ENCODE data around the gene RASA1.

Gene RASA1

DNA sequence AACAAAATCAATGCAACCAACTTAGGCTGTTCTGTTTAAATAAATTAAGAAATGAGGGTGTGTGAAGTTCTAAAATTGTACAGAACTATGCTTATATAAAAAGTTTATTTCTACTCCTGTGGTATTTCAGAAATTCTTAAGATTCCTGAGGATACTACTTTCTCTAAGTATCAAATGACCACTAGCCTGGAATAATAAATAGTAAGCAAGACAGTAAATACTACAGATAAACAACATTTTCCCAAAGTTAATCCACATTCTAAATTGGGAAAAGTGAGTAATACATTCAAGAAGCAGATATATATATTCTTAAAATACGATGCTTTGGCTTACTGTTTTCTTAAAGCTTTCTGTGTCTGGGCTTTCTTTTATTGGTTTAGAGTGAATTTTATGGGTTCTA lies 115.5 kb downstream of the RASA1 start:
- Mint-ChIP-seq H3K36me3 (ENCODE audit: insufficient read depth) (peaks cover 48% of the 10 kb centered on the region), H3K27me3 (no peaks in the 10 kb centered on the region)
- ATAC-seq (replicated peaks; ENCODE audit: extremely low read depth, poor library complexity, severe bottlenecking) = no peak

DNA sequence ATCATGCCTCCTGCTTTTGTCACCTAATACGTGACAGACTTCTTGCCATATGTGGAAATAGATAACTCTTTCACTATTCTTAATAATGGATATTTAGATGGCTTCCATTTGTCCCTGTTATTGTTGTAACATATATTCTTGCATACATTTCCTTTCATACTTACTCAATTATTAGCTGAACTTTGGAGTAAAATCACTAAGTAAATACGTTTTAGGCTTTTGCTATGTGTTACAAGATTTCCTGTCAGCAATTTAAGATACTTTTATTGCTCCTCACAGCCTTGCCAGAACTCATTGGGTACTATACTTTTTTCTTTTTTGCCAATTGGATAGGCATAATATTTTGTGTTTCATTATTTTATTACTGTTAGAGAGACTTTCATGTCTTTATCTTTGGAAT lies 118.1 kb downstream of the RASA1 start:
- DNase-seq (ENCODE audit: low spot score in 2 of 2) = no peak
- H3K9me3 Mint-ChIP-seq = no peaks in the 10 kb centered on the region
- peaks cover 63% of the 10 kb centered on the region for H3K36me3 Mint-ChIP-seq (ENCODE audit: insufficient read depth)
- peaks cover 20% of the 10 kb centered on the region for H3K4me1 Mint-ChIP-seq
- no peaks in the 10 kb centered on the region for H3K27me3 Mint-ChIP-seq
- peak overlapping the region; percentile 10 for H3K27ac Mint-ChIP-seq (ENCODE audit: low read depth)
- no peak for ATAC-seq (replicated peaks; ENCODE audit: extremely low read depth, poor library complexity, severe bottlenecking)
- no peak overlapping the region for H3K4me3 Mint-ChIP-seq

More for the DNA sequence above, 115.5 kb downstream of the RASA1 start:
- Mint-ChIP-seq H3K4me1 (peaks cover 17% of the 10 kb centered on the region), H3K9me3 (no peaks in the 10 kb centered on the region), H3K4me3 (no peak overlapping the region), H3K27ac (ENCODE audit: low read depth) (no peak overlapping the region)
- no peak for DNase-seq (ENCODE audit: low spot score in 2 of 2)

DNA sequence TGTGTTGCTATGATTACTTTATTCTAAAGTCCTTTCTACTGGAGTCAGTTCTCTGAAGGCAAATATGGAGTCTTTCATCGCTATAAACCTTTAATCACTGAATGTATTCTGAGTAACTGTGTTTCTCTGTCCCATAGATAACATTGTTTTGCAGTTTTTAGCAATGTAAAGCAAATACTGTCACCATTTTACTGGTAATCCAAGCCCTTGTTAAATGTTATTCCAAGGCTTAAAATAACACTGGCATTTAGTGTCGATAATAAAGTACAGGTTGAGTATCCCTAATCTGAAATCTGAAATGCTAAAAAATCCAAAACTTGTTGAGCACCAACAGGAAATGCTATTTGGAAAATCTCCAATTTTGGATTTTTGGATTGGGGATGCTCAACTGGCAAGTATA lies 120.4 kb downstream of the RASA1 start:
- no peaks in the 10 kb centered on the region for H3K9me3 Mint-ChIP-seq
- no peaks in the 10 kb centered on the region for H3K27me3 Mint-ChIP-seq

DNA sequence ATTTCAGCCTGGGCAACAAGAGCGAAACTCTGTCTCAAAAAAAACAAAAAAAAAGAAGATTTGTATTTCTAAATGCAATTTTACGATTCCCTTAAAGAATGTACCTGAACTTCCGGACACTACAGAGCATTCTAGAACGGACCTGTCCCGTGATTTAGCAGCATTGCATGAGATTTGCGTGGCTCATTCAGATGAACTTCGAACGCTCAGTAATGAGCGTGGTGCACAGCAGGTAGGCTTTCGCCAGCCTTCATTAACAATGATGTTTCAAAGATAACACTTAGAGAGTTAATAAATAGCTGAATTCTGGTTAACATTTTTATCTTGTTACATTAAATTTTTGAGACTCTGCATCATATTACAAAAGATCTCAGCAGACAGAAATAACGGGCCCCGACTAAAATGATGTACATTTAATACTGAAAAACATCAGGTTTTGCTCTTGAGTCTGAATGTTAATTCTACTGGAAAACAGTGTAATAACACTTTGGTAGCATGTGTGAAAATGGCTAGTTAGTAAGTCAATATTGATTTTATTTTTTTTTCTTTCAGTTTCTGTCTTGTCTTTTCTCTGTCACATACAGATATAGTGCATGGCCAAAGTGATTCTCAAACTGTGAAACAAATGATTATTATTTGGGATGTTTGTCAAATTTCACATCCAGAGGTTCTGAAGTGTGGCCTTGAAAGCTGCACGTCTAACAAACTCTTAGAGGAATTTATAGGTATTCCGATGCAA lies 121.8 kb downstream of the RASA1 start:
- Mint-ChIP-seq H3K4me1 (peaks cover 22% of the 10 kb centered on the region), H3K27ac (ENCODE audit: low read depth) (peak overlapping the region; percentile 45), H3K4me3 (no peak overlapping the region), H3K36me3 (ENCODE audit: insufficient read depth) (peaks cover 75% of the 10 kb centered on the region), H3K9me3 (no peaks in the 10 kb centered on the region), H3K27me3 (no peaks in the 10 kb centered on the region)
- DNase-seq (ENCODE audit: low spot score in 2 of 2) (no peak), ATAC-seq (replicated peaks; ENCODE audit: extremely low read depth, poor library complexity, severe bottlenecking) (peak; percentile 62)

More for the DNA sequence above, 120.4 kb downstream of the RASA1 start:
- H3K36me3 Mint-ChIP-seq (ENCODE audit: insufficient read depth) = peaks cover 72% of the 10 kb centered on the region
- H3K4me1 Mint-ChIP-seq = peaks cover 22% of the 10 kb centered on the region
- ATAC-seq (replicated peaks; ENCODE audit: extremely low read depth, poor library complexity, severe bottlenecking) (no peak), DNase-seq (ENCODE audit: low spot score in 2 of 2) (no peak)
- H3K27ac Mint-ChIP-seq (ENCODE audit: low read depth) = no peak overlapping the region
- peak overlapping the region; percentile 20 for H3K4me3 Mint-ChIP-seq

DNA sequence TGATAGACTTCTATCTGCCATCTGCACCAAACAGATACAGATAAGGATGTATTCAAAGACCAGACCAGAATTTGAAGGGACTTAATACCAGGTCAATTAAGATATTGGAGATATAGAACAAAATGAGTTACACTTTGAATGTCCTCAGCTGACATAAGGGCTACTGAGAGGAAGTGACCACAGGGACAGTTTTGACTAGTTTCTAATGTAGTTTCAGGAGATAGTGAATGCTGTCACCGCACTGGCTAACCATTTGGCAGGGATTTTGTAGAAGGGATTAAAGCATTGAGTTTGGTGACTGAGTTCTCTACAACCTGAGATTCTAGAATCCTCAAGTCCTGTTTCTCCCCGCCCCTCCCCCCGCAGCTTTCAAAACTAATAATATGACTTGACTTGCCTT lies 122.4 kb downstream of the RASA1 start:
- H3K27me3 Mint-ChIP-seq = no peaks in the 10 kb centered on the region
- H3K9me3 Mint-ChIP-seq = no peaks in the 10 kb centered on the region
- H3K36me3 Mint-ChIP-seq (ENCODE audit: insufficient read depth) = peaks cover 81% of the 10 kb centered on the region
- ATAC-seq (replicated peaks; ENCODE audit: extremely low read depth, poor library complexity, severe bottlenecking) (peak; percentile 8), DNase-seq (ENCODE audit: low spot score in 2 of 2) (no peak)
- peaks cover 27% of the 10 kb centered on the region for H3K4me1 Mint-ChIP-seq
- peak overlapping the region; percentile 45 for H3K27ac Mint-ChIP-seq (ENCODE audit: low read depth)
- H3K4me3 Mint-ChIP-seq = no peak overlapping the region

DNA sequence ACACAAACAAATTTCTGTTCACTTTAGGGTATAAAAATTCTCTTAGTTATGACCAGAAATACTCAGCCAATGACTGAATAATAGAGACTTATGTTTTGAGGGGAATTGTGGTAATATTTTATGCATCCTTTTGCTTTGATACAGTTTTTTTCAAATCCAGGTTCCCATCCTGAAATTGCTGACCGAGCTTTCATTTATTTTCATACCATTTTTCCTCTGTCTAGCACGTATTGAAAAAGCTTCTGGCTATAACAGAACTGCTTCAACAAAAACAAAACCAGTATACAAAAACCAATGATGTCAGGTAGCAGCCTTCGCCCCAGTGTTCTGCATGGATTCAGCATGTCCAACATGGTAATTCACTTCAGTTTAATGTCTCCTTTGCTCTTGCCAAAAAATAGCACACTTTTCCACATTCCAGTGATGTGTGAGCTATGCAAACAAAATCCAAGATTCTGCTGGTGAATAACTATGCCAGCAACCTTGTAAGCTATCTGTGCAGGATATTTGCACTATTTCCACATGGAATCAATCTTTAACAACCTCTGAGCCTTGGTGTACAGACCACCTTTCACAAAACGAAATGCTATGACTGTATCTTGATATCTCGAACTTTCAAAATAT lies 123.0 kb downstream of the RASA1 start:
- Mint-ChIP-seq H3K27me3 (no peaks in the 10 kb centered on the region), H3K4me1 (peaks cover 31% of the 10 kb centered on the region), H3K27ac (ENCODE audit: low read depth) (peak overlapping the region; percentile 45), H3K4me3 (no peak overlapping the region), H3K9me3 (no peaks in the 10 kb centered on the region), H3K36me3 (ENCODE audit: insufficient read depth) (peaks cover 85% of the 10 kb centered on the region)
- DNase-seq (ENCODE audit: low spot score in 2 of 2) (no peak), ATAC-seq (replicated peaks; ENCODE audit: extremely low read depth, poor library complexity, severe bottlenecking) (no peak)

DNA sequence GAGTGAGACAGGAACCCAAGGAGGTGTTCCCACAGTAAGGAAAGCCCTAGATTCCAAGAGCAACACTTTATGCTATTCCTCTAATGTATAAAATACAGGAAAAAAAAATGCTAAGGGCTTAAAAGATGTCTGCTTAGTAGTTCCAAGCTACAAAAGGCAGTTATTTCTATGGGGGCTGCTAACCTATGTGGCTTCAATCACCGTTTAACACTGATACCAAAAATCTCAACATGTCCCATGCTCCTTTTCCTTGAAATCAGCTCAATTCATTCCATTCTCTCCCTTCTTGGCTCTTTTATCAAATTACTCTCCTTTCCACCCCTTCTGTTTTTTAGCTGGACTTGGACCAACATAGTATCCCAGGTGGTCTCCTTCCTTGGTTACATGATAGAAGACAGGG lies 124.5 kb downstream of the RASA1 start:
- H3K9me3 Mint-ChIP-seq = no peaks in the 10 kb centered on the region

DNA sequence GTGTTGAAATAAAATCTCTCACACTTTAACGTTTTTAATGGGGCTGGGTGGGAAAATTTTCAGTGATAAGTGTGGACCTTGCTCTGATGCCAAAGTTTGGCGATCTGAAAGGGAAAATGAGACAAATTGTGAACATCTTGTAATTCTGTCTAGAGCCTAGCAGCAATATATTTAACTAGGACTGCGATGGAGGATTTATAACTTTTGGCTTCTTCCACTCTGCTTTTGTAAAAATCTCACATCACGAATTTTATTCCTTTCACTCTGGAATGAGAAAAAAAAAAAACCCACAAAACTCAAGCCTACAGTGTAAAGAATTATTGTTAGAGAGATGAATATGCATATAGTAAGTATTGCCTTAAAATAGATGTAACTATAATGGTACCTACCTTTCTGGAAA lies 125.1 kb downstream of the RASA1 start:
- no peaks in the 10 kb centered on the region for H3K9me3 Mint-ChIP-seq
- peak overlapping the region; percentile 45 for H3K27ac Mint-ChIP-seq (ENCODE audit: low read depth)
- H3K4me1 Mint-ChIP-seq = peaks cover 31% of the 10 kb centered on the region
- H3K36me3 Mint-ChIP-seq (ENCODE audit: insufficient read depth) = peaks cover 87% of the 10 kb centered on the region
- DNase-seq (ENCODE audit: low spot score in 2 of 2) (no peak), ATAC-seq (replicated peaks; ENCODE audit: extremely low read depth, poor library complexity, severe bottlenecking) (no peak)
- H3K4me3 Mint-ChIP-seq = no peak overlapping the region
- no peaks in the 10 kb centered on the region for H3K27me3 Mint-ChIP-seq

More for the DNA sequence above, 124.5 kb downstream of the RASA1 start:
- Mint-ChIP-seq H3K27ac (ENCODE audit: low read depth) (peak overlapping the region; percentile 45), H3K27me3 (no peaks in the 10 kb centered on the region), H3K36me3 (ENCODE audit: insufficient read depth) (peaks cover 86% of the 10 kb centered on the region), H3K4me3 (no peak overlapping the region), H3K4me1 (peaks cover 31% of the 10 kb centered on the region)
- ATAC-seq (replicated peaks; ENCODE audit: extremely low read depth, poor library complexity, severe bottlenecking) (no peak), DNase-seq (ENCODE audit: low spot score in 2 of 2) (no peak)

DNA sequence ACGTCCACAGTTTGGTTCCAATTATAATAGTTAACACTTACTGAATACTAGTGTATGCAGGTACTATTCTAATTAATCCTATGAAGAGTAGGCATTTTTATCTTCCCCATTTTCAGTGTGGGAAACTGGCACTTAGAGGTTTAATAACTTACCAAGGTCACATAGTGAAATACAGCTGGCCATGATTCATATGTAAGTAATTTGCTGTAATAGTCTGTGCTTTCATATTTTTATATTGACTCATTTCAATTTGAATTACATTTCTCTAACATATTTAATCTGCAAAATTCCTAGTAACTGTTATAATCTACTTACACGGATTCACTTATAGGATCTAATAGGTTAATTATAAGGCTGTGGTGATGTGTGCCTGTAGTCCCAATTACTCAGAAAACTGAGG lies 125.6 kb downstream of the RASA1 start:
- DNase-seq (ENCODE audit: low spot score in 2 of 2) (no peak), ATAC-seq (replicated peaks; ENCODE audit: extremely low read depth, poor library complexity, severe bottlenecking) (no peak)
- peaks cover 31% of the 10 kb centered on the region for H3K4me1 Mint-ChIP-seq
- peaks cover 84% of the 10 kb centered on the region for H3K36me3 Mint-ChIP-seq (ENCODE audit: insufficient read depth)
- no peak overlapping the region for H3K27ac Mint-ChIP-seq (ENCODE audit: low read depth)
- H3K4me3 Mint-ChIP-seq = no peak overlapping the region
- no peaks in the 10 kb centered on the region for H3K9me3 Mint-ChIP-seq
- H3K27me3 Mint-ChIP-seq = no peaks in the 10 kb centered on the region

DNA sequence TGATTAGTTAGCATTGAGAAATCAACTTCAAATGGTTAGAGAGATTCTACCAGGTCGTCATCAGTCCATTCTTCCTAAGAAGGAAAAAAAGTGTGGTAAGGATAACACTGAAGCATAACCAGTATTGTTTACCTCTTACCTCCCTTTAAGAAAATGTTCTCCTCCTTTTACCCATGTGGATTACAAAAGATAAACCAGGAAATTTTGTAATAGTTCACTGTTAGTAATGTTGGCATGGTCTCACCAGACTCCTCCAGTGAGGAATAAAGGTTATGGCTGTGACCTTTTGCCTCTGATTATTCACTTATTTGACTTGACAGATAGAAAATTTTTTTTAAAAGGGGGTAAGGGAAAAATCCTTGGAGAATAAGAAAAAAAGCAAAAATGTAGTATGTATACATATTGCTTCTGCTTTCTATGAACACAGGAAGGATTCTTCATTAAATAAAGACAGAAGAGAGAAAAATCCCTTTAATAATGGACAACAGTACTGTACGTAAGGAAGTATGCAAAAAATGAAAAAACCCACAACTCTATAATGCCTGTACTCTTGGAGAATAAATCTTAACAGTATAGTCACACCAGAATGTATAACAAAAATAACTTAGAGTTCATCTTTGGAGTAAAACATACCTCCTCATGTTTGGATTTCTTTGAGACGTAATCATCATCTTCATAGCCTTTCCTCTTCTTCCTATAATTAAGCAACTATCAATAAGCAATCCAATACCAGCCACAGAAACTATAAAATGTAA lies 126.9 kb downstream of the RASA1 start:
- Mint-ChIP-seq H3K27ac (ENCODE audit: low read depth) (peak overlapping the region; percentile 27), H3K4me3 (no peak overlapping the region), H3K4me1 (peaks cover 28% of the 10 kb centered on the region), H3K27me3 (no peaks in the 10 kb centered on the region), H3K9me3 (no peaks in the 10 kb centered on the region), H3K36me3 (ENCODE audit: insufficient read depth) (peaks cover 87% of the 10 kb centered on the region)
- ATAC-seq (replicated peaks; ENCODE audit: extremely low read depth, poor library complexity, severe bottlenecking) (no peak), DNase-seq (ENCODE audit: low spot score in 2 of 2) (no peak)

DNA sequence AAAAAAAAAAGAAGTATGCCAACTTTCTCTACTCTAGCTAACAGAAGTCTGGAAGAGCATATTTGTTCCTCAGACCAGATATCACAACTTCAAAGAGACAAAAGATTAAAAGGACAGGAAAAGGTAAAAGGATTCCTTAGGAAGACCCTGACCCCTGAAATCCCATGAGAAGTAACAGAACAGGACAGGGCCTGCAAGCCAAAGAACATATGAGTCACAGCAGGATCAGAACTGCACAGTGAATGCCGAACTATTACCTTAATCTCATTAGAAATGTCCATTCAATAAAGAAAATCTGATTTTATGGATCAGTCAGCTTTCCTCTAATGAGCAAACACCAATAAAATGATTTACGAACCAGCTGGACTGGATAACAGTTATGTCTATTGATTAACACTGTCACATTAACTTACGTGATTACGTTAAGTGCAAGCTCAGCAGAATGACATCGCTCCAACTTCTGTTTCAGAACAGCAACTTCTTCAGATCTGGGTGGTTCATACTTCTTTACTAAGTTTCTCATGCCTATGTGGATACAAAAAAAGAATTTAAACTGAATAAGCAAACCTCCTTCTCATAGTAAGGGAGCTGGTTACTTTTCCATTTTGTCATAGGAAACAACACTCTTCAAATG lies 131.4 kb downstream of the RASA1 start:
- no peak overlapping the region for H3K4me3 Mint-ChIP-seq
- peaks cover 77% of the 10 kb centered on the region for H3K36me3 Mint-ChIP-seq (ENCODE audit: insufficient read depth)
- ATAC-seq (replicated peaks; ENCODE audit: extremely low read depth, poor library complexity, severe bottlenecking) = no peak
- no peaks in the 10 kb centered on the region for H3K9me3 Mint-ChIP-seq
- no peak for DNase-seq (ENCODE audit: low spot score in 2 of 2)
- H3K4me1 Mint-ChIP-seq = peaks cover 15% of the 10 kb centered on the region
- H3K27me3 Mint-ChIP-seq = no peaks in the 10 kb centered on the region
- no peak overlapping the region for H3K27ac Mint-ChIP-seq (ENCODE audit: low read depth)

DNA sequence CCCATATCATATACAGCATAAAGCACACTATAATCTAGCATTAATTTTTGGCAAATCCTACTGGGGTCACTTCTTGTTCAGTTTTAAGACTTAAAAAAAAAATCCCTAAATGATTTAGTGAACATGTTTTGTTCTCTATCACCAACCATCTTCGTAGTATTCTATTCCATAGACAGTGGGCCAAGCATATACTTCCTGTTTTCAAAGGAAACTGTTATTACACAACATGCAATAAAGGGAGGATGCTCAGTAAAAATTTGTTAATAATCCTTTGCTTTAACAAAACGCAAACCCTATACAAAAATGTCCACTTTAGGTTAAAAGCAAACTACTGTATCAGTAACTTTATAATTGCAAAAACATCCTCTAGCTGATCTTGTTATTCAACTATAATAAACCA lies 132.0 kb downstream of the RASA1 start:
- no peak overlapping the region for H3K4me3 Mint-ChIP-seq
- H3K4me1 Mint-ChIP-seq = peaks cover 15% of the 10 kb centered on the region
- H3K27me3 Mint-ChIP-seq = no peaks in the 10 kb centered on the region
- peaks cover 77% of the 10 kb centered on the region for H3K36me3 Mint-ChIP-seq (ENCODE audit: insufficient read depth)
- DNase-seq (ENCODE audit: low spot score in 2 of 2) (no peak), ATAC-seq (replicated peaks; ENCODE audit: extremely low read depth, poor library complexity, severe bottlenecking) (no peak)
- no peak overlapping the region for H3K27ac Mint-ChIP-seq (ENCODE audit: low read depth)
- H3K9me3 Mint-ChIP-seq = no peaks in the 10 kb centered on the region

Measured in central memory CD8-positive, alpha-beta T cell (primary cell).